Activated CD4-positive, alpha-beta memory T cell treated with anti-CD3 and anti-CD28 coated beads for 36 hours (primary cell): ENCODE results near the gene LMAN1L. TPM values are rescaled to one million over a fixed set of nuclear protein-coding genes. Genes with fewer than 3 reads are reported as not detected.

Experiments used
- CTCF ChIA-PET: fragments of 350-600 bp; sonication (Branson Sonifier 250); formaldehyde crosslinking; loops from one replicate; lab custom pipeline; 2021; ENCODE audit warnings: antibody characterized with exemption, inconsistent platforms; lab: Charles Lee
- POLR2A ChIA-PET: fragments of 350-600 bp; sonication (Branson Sonifier 250); formaldehyde crosslinking; loops from one replicate; lab custom pipeline; 2021; ENCODE audit warnings: antibody characterized with exemption; lab: Charles Lee
- DNase-seq: peaks from one replicate; pipeline ENCODE4 v3.0.0-alpha.2; 2020
- H3K27ac Mint-ChIP-seq: one replicate; pipeline ENCODE4 v1.8.0; 2021; ENCODE audit warnings: mixed read lengths
- H3K27me3 Mint-ChIP-seq: one replicate; pipeline ENCODE4 v1.8.0; 2021; ENCODE audit warnings: mixed read lengths
- H3K36me3 Mint-ChIP-seq: one replicate; pipeline ENCODE4 v1.8.0; 2021; ENCODE audit warnings: mixed read lengths
- H3K4me1 Mint-ChIP-seq: one replicate; pipeline ENCODE4 v1.8.0; 2021; ENCODE audit warnings: low read depth, mixed read lengths
- H3K4me3 Mint-ChIP-seq: one replicate; pipeline ENCODE4 v1.8.0; 2021; ENCODE audit warnings: mild to moderate bottlenecking, mixed read lengths
- H3K9me3 Mint-ChIP-seq: one replicate; pipeline ENCODE4 v1.8.0; 2021; ENCODE audit warnings: mixed read lengths
- intact Hi-C: fragments of 100-400 bp; cut with micrococcal nuclease; formaldehyde crosslinking; loops from one replicate; pipeline ENCODE4 v1.15.1; 2023
- total RNA-seq, 2 experiments: library from RNA; stranded (reverse); gene quantifications; one replicate each; pipeline ENCODE4 v1.2.3, GENCODE V29; 2021

Gene LMAN1L
- total RNA-seq, 2 experiments from 2014 or later, result not detected

DNA sequence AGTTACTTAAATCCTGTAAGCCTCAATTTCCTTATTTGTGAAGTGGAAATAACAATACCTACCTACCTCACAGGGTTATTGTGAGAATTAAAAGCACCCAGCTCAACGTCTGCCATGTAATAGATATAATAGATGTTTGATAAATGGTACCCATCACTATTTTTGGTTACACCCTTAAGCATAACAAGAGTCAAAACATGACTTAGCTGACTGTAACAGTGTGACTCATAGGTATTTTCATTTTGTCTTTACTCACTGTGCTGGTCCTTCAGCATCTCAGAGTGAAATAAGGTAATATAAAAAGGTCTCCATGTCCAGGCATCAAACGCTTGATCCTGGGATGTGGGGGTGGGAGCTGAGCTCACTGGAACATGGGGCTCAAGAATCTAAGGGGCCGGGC, 16.9 kb downstream of the LMAN1L start:
- Mint-ChIP-seq H3K4me3 (no peak overlapping the region), H3K36me3 (no peaks in the 10 kb centered on the region), H3K9me3 (no peaks in the 10 kb centered on the region), H3K27me3 (peaks cover 17% of the 10 kb centered on the region), H3K27ac (no peak overlapping the region), H3K4me1 (peaks cover 14% of the 10 kb centered on the region)
- ChIA-PET POLR2A (interaction anchor here (0.6 to 1.0 kb wide), 3 partner anchors 13 to 43 kb away, joined by 3 read pairs; partner anchors contain the start of gene ULK3), CTCF (interaction anchor here (0.7 to 6.1 kb wide), 6 partner anchors 13 to 196 kb away, joined by 3 to 44 read pairs (median 7); partner anchors contain the start of gene ULK3)
- no peak for DNase-seq
- intact Hi-C loops, result no loop called here

DNA sequence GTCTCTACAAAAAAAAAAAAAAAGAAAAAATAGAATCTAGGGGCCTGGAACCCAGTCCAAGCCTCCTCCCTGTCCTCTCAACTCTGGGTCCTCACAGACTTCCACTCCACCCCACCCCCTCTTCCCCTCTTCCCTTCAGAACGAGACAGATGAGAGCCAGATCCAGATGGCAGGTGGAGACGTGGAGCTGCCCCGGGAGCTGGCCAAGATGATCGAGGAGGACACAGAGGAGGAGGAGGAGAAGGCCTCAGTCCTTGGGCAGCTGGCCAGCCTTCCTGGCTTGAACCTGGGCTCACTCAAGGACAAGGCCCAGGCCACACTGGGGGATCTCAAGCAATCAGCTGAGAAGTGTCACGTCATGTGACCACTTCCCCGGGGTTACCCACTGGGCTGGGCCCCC, 17.4 kb downstream of the LMAN1L start:
- peaks cover 14% of the 10 kb centered on the region for H3K4me1 Mint-ChIP-seq
- peaks cover 17% of the 10 kb centered on the region for H3K27me3 Mint-ChIP-seq
- H3K9me3 Mint-ChIP-seq, result no peaks in the 10 kb centered on the region
- intact Hi-C loops, result no loop called here
- CTCF ChIA-PET, result interaction anchor here (1.1 to 6.1 kb wide), 5 partner anchors 12 to 196 kb away, joined by 3 to 44 read pairs (median 7); partner anchors contain the start of gene ULK3
- H3K4me3 Mint-ChIP-seq, result no peak overlapping the region
- POLR2A ChIA-PET, result interaction anchor here (0.5 kb wide), 1 partner anchor 21 kb away, joined by 3 read pairs; no protein-coding TSS in a partner anchor
- no peaks in the 10 kb centered on the region for H3K36me3 Mint-ChIP-seq
- H3K27ac Mint-ChIP-seq, result no peak overlapping the region
- no peak for DNase-seq

DNA sequence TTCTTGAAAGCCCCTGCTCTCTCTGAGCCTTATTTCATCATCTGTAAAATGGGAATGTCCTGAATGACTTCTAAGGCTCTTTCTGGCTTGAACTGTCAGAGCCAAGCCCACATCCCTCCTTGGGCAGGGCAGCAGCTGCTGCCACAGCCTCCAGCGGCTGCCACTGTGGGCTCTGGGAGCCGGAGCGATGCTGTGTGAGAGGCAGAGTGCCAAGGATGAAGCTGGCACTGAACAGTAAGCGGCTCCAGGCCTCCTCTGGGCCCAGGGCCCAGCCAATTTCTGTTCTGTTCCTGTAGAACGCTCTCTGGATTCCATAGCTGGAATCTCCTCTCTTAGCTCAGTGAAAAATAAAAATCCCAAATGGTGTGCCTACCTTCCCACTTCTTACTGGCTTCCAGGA, 18.2 kb downstream of the LMAN1L start:
- H3K4me1 Mint-ChIP-seq, result peaks cover 14% of the 10 kb centered on the region
- DNase-seq, result no peak
- H3K9me3 Mint-ChIP-seq, result no peaks in the 10 kb centered on the region
- H3K36me3 Mint-ChIP-seq, result peaks cover 2% of the 10 kb centered on the region
- H3K27ac Mint-ChIP-seq, result no peak overlapping the region
- H3K27me3 Mint-ChIP-seq, result peaks cover 17% of the 10 kb centered on the region
- intact Hi-C loops, result no loop called here
- POLR2A ChIA-PET, result no interaction called here
- CTCF ChIA-PET, result interaction anchor here (0.6 to 6.1 kb wide), 6 partner anchors 10 to 70 kb away, joined by 3 to 44 read pairs (median 3); no protein-coding TSS in a partner anchor
- H3K4me3 Mint-ChIP-seq, result no peak overlapping the region

DNA sequence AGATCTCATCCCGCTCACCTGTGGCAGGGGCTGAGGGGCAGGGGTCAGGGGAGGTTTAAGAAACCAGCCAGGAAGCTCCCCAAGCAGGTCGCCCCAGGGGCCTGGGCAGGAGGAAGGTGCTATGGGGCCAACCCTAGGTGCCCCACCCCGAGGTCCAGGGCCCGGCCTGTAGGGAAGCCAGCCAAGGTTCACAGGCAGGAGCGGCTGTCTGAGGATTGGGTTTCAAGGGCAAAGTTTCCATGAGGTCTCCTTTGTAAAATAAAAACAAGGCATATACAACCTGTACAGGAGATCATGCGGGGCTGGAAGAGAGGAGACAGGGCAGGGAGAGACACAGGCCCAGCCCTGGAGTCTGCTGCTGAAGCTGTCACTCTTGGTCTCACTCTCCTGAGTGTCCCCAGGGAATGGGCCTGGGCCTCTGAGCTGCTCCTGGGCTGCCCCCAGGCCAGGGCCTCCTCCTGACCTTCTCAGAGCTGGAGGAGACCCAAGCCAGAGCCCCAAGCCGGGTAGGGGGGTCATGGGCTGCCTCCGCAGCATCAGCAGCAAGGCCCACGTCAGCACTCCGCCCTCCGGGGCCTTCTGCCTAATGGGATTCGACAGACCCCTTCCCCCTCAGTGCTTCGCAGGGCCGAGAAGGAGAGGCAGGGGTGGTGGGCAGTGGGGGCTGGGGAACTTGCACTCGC, 19.3 kb downstream of the LMAN1L start:
- Mint-ChIP-seq H3K9me3 (no peaks in the 10 kb centered on the region), H3K4me1 (peaks cover 13% of the 10 kb centered on the region)
- intact Hi-C loops, result no loop called here

DNA sequence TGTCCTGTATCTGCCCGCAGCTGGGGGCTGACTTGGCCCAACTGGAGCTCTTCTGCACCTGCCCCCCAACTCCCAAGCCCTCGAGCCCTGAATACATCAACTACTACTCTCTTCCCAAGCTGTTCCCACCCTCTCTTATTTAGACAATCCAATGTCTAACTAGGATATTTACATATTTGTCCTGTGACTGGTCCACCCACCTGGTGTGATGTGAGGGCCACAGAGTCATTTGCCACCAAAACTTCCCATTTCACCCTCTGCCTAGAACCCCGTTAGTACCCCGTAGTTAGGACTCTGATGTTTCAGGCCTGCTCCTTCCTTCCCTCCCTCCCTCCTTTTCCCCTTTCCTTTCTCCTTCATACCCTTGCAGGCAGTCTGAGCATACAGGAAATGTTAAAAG, 20.2 kb downstream of the LMAN1L start:
- DNase-seq, result no peak
- Mint-ChIP-seq H3K36me3 (peaks cover 5% of the 10 kb centered on the region), H3K27me3 (peaks cover 6% of the 10 kb centered on the region), H3K9me3 (no peaks in the 10 kb centered on the region), H3K4me1 (peaks cover 11% of the 10 kb centered on the region), H3K27ac (no peak overlapping the region), H3K4me3 (no peak overlapping the region)
- intact Hi-C loops, result no loop called here
- POLR2A ChIA-PET, result no interaction called here
- CTCF ChIA-PET, result interaction anchor here (1.0 to 6.1 kb wide), 5 partner anchors 33 to 69 kb away, joined by 3 to 44 read pairs (median 5); no protein-coding TSS in a partner anchor

More for the DNA sequence above, 19.3 kb downstream of the LMAN1L start:
- CTCF ChIA-PET, result interaction anchor here (0.6 to 6.1 kb wide), 4 partner anchors 11 to 69 kb away, joined by 3 to 44 read pairs (median 6); no protein-coding TSS in a partner anchor
- POLR2A ChIA-PET, result interaction anchor here (0.5 kb wide), 1 partner anchor 39 kb away, joined by 4 read pairs; no protein-coding TSS in a partner anchor
- Mint-ChIP-seq H3K4me3 (no peak overlapping the region), H3K36me3 (peaks cover 2% of the 10 kb centered on the region), H3K27ac (no peak overlapping the region), H3K27me3 (peaks cover 13% of the 10 kb centered on the region)
- no peak for DNase-seq

DNA sequence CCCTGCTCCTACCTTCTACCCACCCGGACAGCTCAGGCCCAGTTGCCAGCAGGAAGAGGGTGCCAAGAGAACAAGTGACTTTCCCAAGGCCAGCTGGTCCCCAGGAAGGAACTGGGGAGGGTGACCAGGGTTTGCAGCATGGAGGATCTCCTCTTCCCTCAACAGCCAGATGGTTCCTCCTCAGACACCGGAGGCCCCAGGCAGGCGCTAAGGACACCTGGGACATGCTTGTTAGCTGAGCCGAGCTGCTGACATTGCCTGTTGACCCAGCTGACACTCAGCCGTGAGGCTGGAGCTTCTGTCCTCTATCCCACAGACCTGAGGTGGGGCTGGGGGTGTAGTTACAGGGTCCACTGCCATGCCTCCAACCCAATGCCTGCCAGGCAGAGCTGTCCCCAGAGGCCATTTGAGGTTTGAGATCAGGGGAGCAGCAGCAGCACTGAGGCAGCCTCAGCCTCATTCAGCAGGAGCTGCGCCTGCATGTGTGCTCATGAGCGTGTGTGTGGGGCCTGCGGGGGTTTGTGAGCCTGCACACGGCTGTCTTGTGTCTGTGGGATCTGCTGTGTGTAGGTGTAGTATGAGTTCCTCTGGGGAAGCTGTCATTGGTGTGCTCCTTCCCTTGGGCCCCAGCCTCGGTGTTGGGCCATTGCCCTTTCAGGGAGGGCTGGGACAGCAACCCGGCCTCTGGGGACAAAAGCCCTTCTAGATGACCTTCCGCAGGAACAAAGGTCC, 20.9 kb downstream of the LMAN1L start:
- no peak for DNase-seq
- ChIA-PET POLR2A (no interaction called here), CTCF (interaction anchor here (1.0 to 6.1 kb wide), 7 partner anchors 26 to 68 kb away, joined by 3 to 44 read pairs (median 3); no protein-coding TSS in a partner anchor)
- intact Hi-C loops, result no loop called here
- no peaks in the 10 kb centered on the region for H3K9me3 Mint-ChIP-seq
- H3K4me3 Mint-ChIP-seq, result no peak overlapping the region
- peaks cover 5% of the 10 kb centered on the region for H3K36me3 Mint-ChIP-seq
- H3K27ac Mint-ChIP-seq, result no peak overlapping the region
- peaks cover under 1% of the 10 kb centered on the region for H3K27me3 Mint-ChIP-seq
- peaks cover 11% of the 10 kb centered on the region for H3K4me1 Mint-ChIP-seq

DNA sequence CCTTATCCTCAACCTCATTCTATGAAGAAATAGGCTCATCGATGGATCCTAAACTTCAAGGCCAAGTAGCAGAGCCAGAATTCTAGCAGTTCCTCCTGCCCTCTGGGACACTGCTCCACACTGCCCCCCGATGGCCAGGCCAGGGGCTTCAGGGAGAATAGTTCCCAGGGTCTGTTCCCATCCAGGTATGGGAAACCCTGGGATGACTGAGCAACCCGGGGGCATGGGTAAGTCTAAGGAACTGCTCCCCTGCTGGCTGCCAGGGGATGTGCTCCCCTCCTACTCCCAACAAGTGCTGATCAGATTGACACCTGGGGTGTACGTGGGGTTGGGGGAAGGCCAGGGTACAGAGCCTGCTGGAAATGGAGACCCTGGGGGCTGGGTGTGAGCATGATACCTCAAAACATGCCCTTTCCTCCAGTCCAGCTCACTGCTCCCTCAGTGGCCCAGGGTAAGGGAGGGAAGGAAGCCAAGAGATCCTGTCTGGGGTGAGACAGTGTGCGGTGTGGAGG, 22.7 kb downstream of the LMAN1L start:
- Mint-ChIP-seq H3K27me3 (no peaks in the 10 kb centered on the region), H3K36me3 (peaks cover 10% of the 10 kb centered on the region), H3K27ac (no peak overlapping the region), H3K4me1 (no peaks in the 10 kb centered on the region), H3K4me3 (no peak overlapping the region), H3K9me3 (no peaks in the 10 kb centered on the region)
- DNase-seq, result peak; percentile 70
- CTCF ChIA-PET, result interaction anchor here (0.8 to 2.9 kb wide), 7 partner anchors 9 to 115 kb away, joined by 3 to 30 read pairs (median 4); partner anchors contain the start of gene CPLX3
- intact Hi-C loops, result no loop called here
- POLR2A ChIA-PET, result interaction anchor here (0.5 kb wide), 1 partner anchor 91 kb away, joined by 3 read pairs; no protein-coding TSS in a partner anchor

DNA sequence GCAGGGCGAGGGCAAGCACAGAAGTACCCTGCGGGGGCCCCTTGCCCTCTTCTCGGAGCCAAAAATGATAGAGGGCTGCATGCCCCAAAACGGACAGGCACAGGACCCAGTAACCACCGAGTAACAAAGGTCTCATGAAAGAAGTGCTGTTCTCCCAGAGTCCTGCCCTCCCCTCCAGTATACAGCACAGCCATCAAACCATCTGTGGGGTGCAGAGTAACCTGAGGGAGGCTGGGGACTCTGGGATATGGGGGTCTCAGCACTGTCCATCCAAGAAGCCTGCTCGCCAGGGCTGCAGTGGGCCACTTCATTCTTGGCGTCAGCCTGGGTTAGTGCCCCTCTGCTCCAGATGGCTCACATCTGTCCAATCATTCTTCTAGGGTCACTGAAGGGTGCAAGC, 24.2 kb downstream of the LMAN1L start:
- intact Hi-C loops, result no loop called here
- ChIA-PET CTCF (interaction anchor here (1.1 to 2.9 kb wide), 5 partner anchors 10 to 66 kb away, joined by 4 to 30 read pairs (median 11); partner anchors contain the start of gene CPLX3), POLR2A (no interaction called here)
- H3K27me3 Mint-ChIP-seq, result no peaks in the 10 kb centered on the region
- H3K9me3 Mint-ChIP-seq, result no peaks in the 10 kb centered on the region
- H3K36me3 Mint-ChIP-seq, result peaks cover 19% of the 10 kb centered on the region
- H3K4me1 Mint-ChIP-seq, result peaks cover 10% of the 10 kb centered on the region
- H3K4me3 Mint-ChIP-seq, result no peak overlapping the region
- no peak overlapping the region for H3K27ac Mint-ChIP-seq
- no peak for DNase-seq

DNA sequence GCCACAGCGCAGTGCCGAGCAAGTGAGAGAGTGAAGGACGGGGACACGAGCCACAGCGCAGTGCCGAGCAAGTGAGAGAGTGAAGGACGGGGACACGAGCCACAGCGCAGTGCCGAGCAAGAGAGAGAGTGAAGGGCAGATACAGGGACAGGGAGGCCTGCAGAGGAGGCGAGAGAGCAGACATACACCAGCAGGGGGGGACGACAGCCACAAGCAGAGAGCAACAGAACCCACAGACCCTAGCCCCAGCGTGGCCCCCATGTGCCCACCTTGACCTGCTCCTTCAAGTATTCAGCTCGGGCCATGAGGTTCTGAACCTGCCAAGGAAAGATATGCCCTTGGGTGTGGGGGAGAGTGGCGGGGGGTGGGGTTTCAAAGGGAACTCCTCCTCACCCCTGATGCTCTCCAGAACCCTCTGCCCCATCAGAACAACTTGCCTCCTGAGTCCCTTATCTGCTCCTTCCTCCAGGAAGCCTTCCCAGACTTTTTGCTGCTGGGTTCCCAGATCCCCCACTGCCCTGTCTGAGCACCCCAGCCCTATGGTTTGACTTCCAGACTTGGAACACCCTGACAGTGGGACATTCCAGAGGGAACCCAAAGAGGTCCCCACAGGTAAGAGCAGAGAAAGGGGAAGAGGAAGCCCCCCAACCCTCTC, 25.0 kb downstream of the LMAN1L start:
- CTCF ChIA-PET, result interaction anchor here (2.2 to 2.9 kb wide), 4 partner anchors 11 to 67 kb away, joined by 7 to 30 read pairs (median 13); partner anchors contain the start of gene CPLX3
- H3K27ac Mint-ChIP-seq, result no peak overlapping the region
- H3K4me3 Mint-ChIP-seq, result no peak overlapping the region

DNA sequence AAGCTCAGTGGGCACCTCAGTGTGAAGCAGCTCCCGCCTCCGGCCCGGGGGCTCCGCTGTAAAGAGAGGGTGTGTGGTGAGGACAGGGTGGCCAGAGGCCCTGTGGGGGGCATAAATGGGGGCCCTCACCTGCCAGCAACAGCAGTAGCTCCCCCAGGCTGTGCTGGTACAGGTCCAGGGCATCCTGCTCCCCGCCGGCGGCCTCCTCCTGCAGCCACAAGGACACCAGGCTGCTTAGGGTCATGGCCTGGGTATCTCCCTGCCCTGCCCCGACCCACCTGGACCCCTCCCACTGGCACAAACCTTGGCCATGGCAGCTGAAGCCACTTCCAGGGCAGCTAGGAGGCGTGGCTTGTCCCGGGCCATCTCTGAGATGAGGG, 25.5 kb downstream of the LMAN1L start:
- Mint-ChIP-seq H3K27ac (no peak overlapping the region), H3K27me3 (no peaks in the 10 kb centered on the region), H3K4me3 (no peak overlapping the region), H3K9me3 (no peaks in the 10 kb centered on the region), H3K36me3 (peaks cover 21% of the 10 kb centered on the region), H3K4me1 (peaks cover 18% of the 10 kb centered on the region)
- no peak for DNase-seq
- POLR2A ChIA-PET, result no interaction called here
- CTCF ChIA-PET, result interaction anchor here (2.2 to 2.9 kb wide), 2 partner anchors 39 to 64 kb away, joined by 7 to 15 read pairs; no protein-coding TSS in a partner anchor
- intact Hi-C loops, result no loop called here

More for the DNA sequence above, 25.0 kb downstream of the LMAN1L start:
- intact Hi-C loops, result no loop called here
- H3K4me1 Mint-ChIP-seq, result peaks cover 17% of the 10 kb centered on the region
- no peaks in the 10 kb centered on the region for H3K9me3 Mint-ChIP-seq
- DNase-seq, result no peak
- H3K36me3 Mint-ChIP-seq, result peaks cover 21% of the 10 kb centered on the region
- no peaks in the 10 kb centered on the region for H3K27me3 Mint-ChIP-seq
- POLR2A ChIA-PET, result no interaction called here
